Activated CD4-positive, alpha-beta T cell treated with anti-CD3 and anti-CD28 coated beads, Interleukin-2, amount 50 U/mL, for 24 hours (primary cell): ENCODE measurements around the gene COX19.
"Not testable (repeated sequence)": the region's sequence is repeated elsewhere in the genome, so short reads cannot be mapped to it uniquely, and the experiment has no call there.

Source experiments
- DNase-seq, 2 donors: peaks; one replicate each; pipeline ENCODE4 v3.0.0-alpha.2; 2020; ENCODE audit warnings: low read depth in 1 of 2, low spot score in 1 of 2

COX19 gene

GRCh38 chr7:946256-946996 lies 28.9 kb downstream of the COX19 start:
- DNase-seq, result no peak

GRCh38 chr7:945556-946255 lies 29.6 kb downstream of the COX19 start:
- no peak for DNase-seq

- no peak for DNase-seq
Measured at GRCh38 chr7:945147-945555, 30.2 kb downstream of the COX19 start.

- DNase-seq, result no peak
Measured at GRCh38 chr7:944744-945143, 30.6 kb downstream of the COX19 start.

GRCh38 chr7:943793-944192 lies 31.6 kb downstream of the COX19 start:
- DNase-seq, result not testable (repeated sequence)

- DNase-seq, result no peak
Measured at GRCh38 chr7:940599-941408, 34.5 kb downstream of the COX19 start.

- DNase-seq, result no peak
Measured at GRCh38 chr7:939843-940242, 35.5 kb downstream of the COX19 start.

- DNase-seq, result no peak
Measured at GRCh38 chr7:938546-939185, 36.7 kb downstream of the COX19 start.

GRCh38 chr7:937856-938484 lies 37.4 kb downstream of the COX19 start:
- no peak for DNase-seq

- no peak for DNase-seq
Measured at GRCh38 chr7:936386-937054, 38.8 kb downstream of the COX19 start.

- DNase-seq, result no peak
Measured at GRCh38 chr7:935874-936385, 39.4 kb downstream of the COX19 start.

- DNase-seq, result no peak
Measured at GRCh38 chr7:935164-935873, 40.0 kb downstream of the COX19 start.

- no peak for DNase-seq
Measured at GRCh38 chr7:934469-935163, 40.7 kb downstream of the COX19 start.

GRCh38 chr7:932651-932975 lies 42.7 kb downstream of the COX19 start:
- no peak for DNase-seq

- DNase-seq, result no peak
Measured at GRCh38 chr7:931871-932650, 43.3 kb downstream of the COX19 start.

- DNase-seq, result no peak
Measured at GRCh38 chr7:930975-931758, 44.2 kb downstream of the COX19 start.

- DNase-seq, result no peak
Measured at GRCh38 chr7:929311-929711, 46.0 kb downstream of the COX19 start.
